GM18867 (cell line): ENCODE data around the gene UBE4B.
"Not testable (repeated sequence)": the region's sequence is repeated elsewhere in the genome, so short reads cannot be mapped to it uniquely, and the experiment has no call there.

Source experiments
- ATAC-seq: cut with Tn5 transposase; IDR thresholded peaks from one replicate; pipeline ENCODE4 v1.9.1; 2021; ENCODE audit warnings: mild to moderate bottlenecking, moderate library complexity; ENCODE audit not compliant: unreplicated experiment

The UBE4B gene

DNA sequence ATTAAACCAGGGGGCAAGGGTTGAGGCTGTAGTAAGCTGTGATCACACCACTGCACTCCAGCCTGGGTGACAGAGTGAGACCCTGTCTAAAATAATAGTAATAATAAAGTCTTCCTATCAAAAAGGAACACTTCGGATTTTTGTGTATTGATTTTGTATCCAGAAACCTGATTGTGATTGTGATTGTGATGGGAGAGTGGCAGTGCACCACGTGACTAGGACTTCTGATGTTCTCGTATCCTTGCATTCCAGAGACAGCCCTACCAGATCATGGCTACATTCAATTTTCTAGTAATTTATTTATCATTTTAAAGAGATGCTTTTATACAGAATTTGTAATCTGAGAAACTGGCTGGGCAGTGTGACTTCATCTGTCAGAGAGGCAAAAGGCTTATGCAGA is 175.1 kb downstream of the UBE4B start:
- no peak for ATAC-seq

DNA sequence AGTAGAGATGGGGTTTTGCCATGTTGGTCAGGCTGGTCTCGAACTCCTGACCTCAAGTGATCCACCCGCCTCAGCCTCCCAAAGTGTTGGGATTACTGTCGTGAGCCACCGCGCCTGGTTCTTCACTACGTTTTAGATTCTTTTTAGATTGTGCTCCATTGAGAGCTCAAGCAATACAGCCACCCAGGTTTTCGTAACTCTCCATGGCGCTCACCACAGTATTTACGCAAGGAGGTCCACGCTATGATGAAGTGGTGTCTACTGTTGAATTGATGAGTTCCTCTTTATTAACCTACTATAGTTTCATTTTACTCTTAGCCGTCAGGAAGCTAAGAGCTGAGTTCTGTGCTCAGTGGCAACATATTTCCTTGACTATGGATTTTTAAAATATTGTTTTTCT is 175.8 kb downstream of the UBE4B start:
- ATAC-seq = no peak

DNA sequence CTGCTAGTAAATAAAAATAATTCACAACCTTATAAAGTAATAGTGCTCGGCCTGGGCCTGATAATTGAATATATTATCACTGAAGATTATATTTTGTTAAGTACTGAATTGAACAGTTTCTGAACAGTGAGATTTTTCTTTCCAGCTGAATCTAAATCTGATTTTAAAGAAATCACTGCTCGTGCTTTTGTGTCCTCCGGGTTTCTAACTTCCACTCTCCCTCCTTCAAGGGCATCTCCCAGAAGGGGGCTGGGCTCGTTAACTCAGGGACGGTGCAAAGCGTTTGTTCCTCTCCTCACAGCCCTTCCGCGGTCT is 176.8 kb downstream of the UBE4B start:
- no peak for ATAC-seq

DNA sequence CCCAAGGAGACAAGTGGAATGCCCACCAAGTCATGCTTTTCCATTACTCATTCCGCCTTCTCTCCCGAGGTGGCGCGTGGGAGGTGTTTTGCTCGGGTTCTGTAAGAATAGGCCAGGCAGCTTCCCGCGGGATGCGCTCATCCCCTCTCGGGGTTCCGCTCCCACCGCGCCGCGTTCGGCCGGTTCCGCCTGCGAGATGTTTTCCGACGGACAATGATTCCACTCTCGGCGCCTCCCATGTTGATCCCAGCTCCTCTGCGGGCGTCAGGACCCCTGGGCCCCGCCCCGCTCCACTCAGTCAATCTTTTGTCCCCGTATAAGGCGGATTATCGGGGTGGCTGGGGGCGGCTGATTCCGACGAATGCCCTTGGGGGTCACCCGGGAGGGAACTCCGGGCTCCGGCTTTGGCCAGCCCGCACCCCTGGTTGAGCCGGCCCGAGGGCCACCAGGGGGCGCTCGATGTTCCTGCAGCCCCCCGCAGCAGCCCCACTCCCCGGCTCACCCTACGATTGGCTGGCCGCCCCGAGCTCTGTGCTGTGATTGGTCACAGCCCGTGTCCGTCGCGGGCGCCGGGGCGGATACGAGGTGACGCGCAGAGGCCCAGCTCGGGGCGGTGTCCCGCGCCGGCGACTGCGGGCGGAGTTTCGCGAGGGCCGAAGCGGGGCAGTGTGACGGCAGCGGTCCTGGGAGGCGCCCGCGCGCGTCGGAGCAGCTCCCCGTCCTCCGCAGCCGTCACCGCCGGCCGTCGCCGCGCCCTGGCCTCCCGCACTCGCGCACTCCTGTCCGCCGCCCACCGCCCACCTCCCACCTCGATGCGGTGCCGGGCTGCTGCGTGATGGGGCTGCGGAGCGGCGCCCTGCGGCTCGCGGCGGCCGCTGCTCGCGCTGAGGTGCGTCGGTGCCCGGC is 177.4 kb downstream of the UBE4B start, which contains the start of gene KIF1B:
Gene KIF1B (plus strand): TSS at position 666 of the 906 bp plus-strand sequence. CDS start 21,759 bp downstream, outside the sequence.
- ATAC-seq = peak; percentile 97

DNA sequence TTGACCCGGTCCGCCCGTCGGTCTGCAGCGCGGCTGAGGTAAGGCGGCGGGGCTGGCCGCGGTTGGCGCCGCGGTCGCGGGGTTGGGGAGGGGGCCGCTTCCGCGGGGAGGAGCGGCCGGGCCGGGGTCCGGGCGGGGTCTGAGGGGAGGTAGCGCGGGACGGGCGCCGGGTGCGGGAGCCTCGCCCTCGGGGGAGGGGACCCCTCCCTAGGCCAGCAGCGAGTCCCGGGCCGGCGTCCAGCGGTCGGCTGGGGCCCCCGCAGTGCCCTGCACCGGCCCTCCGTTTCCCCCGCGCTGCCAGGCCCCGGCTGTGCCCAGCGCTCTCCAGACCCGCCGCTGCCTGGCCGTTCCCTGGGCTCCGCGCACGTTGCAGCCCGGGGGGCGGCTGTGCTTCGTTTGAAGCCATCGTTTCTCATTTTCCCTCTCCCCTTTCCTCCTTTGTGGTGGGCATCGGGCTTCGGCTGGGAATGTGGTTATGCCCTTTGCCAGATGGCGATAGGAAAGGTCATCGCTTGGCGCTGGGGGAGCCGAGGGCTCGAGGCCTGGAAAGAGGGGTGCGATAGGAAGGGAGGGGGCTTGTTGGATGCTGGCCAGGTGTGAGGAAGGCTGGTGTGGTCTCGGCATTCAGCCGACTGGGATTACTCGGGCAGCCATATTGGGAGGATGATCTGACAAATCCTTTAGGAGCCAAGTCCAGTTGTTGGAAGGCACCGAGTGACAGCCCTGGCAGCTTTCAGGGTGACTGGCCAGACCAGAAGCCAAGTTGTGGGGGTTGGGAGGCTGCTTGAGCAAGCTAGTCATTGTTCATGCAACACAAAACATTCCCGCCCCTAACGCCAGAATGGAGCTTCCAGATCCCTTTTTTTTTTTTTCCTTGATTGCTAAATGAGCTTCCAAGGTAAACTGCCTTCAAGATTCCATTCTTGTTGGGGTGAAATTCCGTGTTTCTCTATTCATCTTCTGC is 178.4 kb downstream of the UBE4B start:
- peak; percentile 22 for ATAC-seq

DNA sequence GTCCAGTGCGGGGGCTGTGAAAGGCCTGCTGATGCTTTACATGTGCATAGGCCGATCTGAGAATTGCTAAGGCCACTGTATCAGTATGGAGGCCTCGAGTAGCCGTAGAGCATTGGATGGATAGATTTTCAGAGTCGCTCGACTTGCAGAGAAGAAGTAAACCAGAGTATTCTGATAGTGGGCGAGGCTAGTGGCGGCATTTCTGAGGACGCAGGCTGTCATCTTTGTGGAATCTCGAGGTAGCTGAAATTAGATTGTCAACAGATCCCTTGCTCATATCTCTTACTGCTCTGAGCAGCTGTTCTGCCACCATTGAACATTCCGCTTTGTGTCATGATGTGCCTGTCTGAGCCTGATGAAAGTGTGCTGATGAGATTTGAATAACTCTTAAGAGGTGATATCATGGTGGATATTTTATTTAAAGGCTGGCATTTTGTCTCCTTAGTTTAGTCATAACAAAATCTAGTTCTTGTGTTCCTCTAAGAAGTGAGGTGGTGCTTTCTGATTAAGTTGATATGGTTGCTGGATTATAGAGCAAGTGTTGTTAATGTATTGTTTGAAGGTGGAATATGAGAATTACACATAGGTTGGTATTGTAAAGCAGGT is 179.2 kb downstream of the UBE4B start:
- no peak for ATAC-seq

DNA sequence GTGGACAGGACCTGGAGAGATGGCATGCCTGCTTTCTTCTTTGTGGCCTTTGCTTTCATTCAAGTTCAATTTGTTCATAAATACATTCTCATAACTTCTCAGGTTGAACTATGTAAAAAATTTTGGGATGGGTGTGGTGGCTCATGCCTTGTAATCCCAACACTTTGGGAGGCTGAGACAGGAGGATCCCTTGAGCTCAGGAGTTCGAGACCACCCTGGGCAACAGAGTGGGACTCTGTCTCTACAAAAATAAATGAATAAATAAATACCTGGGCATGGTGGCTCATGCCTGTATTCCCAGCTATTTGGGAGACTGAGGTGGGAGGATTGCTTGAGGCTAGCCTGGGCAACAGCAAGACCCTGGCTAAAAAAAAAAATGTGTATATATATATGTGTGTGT is 179.7 kb downstream of the UBE4B start:
- no peak for ATAC-seq

DNA sequence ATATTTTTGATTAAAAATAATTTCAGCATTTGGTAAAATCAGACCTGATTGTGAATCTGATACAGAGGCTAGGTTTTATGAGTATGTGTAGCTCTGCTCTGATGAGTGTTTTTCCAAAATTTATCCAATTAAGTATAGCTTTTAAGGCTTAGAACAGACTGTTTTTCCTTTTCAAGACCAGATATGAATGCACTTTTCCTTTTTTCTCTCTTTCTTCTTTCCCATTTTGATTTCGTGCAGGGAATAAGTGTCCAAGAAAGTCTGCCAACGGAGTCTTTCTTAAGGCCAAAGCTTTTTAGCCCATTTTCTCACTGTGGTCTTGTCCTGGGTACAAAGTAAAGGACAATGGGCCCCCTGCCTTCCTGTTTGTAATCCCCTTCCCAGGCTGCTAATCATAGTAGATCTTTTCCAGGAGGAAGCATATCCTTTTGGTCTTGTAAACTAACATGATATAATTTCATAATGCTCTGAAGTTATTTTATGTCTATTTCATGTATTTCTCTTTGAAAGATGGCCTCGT is 180.5 kb downstream of the UBE4B start:
- ATAC-seq = no peak

DNA sequence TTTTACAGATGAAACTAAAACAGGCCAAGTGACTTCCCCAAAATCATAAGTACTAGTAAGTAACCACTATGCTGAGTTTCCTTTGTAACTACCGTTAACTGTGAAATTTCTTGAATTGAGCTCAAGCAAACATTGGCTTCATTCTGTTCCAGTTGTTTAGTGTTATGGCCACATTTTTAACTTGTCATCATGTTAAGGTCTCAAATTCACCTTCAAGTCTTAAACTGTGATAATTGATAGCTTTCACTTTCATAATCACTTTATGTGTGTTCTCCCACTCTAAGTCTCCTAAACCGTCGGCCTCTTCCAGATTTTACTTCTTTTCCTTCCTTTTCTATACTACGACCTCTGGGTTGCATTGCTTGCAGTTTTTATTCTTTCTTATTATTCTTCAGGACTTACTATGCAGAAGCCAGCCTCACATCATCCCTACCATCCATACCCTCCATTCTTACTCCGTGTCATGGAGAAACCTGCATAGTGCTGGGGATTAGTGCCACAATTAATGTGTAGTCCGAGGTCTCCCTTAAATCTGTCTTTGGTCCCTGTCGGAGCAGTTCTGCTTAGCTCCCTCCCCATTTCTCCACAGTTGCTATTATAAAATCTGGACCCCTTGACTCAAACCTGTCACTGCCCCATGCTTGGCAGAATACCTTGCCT is 183.5 kb downstream of the UBE4B start:
- ATAC-seq = no peak

DNA sequence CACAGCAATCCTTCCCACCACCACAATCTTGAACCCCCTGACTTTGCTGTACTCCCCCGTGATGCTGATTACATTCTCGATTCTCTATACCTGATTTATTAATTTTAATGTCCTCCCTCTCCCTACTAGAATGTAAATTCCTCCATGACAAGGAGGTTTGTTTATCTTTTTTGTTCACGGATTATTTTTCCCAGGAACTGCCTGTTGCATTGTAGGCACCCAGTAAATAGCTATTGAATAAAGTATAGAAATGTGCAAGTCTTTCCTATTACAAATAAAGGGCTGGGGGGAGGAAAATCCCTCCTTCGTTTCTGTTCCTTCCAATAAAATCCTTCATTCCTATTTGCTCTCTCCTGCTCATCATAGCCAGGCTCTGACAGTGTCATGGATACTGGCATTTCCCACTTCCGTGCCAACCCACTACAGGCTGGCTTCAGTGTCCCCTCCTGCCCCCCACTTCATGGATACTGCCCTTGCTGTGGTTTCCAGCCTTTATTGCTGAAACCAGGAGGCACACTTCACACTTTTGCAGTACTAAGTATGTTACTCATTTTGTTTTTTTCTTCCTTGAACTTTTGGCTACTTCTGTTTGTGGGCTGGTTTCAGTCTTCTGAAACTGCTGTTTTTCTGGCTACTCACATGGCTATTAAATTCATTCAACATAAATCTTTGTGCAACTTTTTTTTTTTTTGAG is 185.1 kb downstream of the UBE4B start:
- no peak for ATAC-seq

DNA sequence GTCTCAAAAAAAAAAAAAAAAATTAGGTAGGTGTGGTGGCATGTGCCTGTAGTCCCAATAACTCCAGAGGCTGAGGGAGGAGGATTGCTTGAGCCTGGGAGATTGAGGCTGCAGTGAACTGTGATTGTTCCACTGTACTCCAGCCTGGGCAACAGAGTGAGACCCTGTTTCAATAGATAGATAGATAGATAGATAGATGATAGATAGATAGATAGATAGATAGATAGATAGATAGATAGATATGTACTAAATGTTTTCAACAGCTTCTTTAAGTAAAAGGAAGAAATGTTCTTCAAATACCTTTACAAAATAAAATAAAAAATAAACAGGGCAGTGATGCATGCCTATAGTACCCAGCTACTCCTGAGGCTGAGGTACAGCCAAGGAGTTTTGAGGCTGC is 187.4 kb downstream of the UBE4B start:
- no peak for ATAC-seq

DNA sequence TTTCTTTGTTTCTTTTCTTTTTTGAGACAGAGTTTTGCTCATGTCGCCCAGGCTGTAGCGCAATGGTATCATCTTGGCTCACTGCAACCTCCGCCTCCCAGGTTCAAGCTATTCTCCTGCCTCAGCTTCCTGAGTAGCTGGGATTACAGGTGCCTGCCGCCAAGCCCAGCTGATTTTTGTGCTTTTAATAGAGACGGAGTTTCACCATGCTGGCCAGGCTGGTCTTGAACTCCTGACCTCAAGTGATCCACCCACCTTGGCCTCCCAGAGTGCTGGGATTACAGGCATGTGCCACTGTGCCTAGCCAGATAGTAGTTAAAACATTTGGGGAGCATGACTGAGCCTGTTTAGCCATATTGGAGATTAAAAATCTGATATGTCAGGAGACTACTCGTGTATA is 187.9 kb downstream of the UBE4B start:
- ATAC-seq = not testable (repeated sequence)

DNA sequence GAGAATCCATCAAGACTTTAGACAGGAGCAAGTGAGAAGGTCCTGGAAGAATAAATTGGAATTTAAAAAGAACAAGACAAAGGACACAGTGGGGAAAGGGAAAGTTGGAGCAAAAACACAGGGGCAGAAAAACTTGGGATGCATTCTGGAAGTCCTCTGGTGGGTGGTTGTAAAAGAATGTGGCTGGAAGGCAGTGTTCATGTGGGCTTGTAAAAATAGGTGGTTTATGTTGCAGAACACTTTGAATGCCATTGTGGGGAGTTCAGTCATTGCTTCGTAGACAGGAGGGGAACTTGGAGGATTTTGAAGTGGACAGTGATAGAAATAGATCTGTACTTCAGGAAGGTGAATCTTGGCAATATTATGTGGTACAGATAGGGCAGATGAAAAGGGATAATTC is 192.8 kb downstream of the UBE4B start:
- no peak for ATAC-seq

DNA sequence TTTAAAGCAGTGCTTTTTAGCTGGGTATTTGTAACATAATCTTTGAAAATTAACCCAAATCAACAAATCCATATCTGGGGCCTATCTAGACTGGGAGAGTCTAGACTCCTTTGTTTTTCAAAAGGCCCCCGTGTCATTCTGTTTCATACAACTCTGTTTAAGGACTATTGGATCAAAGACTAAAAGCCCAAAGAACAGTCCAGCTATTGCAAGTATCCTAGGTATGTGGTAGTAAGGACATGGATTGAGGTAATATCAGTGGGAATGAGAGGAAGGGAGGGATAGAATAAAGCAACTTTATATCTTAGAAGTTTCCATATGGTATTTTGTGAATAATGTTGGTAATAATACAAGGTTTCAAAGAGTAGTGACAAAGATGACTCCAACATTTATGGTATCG is 195.8 kb downstream of the UBE4B start:
- ATAC-seq = no peak

DNA sequence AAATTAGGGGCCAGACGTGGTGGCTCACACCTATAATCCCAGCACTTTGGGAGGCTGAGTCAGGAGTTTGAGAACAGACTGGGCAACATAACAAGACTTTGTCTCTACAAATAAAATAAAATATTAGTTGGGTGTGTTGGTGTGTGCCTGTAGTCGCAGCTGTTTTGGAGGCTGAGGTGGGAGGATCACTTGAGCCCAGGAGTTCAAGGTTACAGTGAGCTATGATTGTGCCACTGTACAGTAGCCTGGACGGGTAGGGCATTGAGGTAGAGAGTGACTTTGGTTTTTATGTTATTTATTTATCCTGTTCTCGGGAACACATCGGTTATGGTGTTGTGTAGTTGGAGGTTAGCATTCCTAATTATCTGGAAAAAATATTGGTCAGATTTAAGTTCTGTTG is 197.1 kb downstream of the UBE4B start:
- ATAC-seq = no peak
